GM19372 (cell line): ENCODE results near the gene ASTL.

Experiments
- ATAC-seq: cut with Tn5 transposase; IDR thresholded peaks from one replicate; pipeline ENCODE4 v1.9.1; 2021; ENCODE audit warnings: mild to moderate bottlenecking, low read depth, moderate library complexity; ENCODE audit not compliant: unreplicated experiment

Gene ASTL

GRCh38 chr2:96131813-96132745 lies 6.2 kb downstream of the ASTL start:
- ATAC-seq = no peak

GRCh38 chr2:96131152-96131812 lies 7.0 kb downstream of the ASTL start:
- no peak for ATAC-seq

GRCh38 chr2:96130483-96130882 lies 7.8 kb downstream of the ASTL start:
- no peak for ATAC-seq

- ATAC-seq = no peak
These were observed 8.7 kb downstream of the ASTL start for GRCh38 chr2:96129528-96130120.

- ATAC-seq = no peak
These were observed 9.8 kb downstream of the ASTL start for GRCh38 chr2:96128456-96128855.

GRCh38 chr2:96124406-96125265 lies 13.7 kb downstream of the ASTL start:
- ATAC-seq = no peak

- ATAC-seq = no peak
These were observed 14.4 kb downstream of the ASTL start for GRCh38 chr2:96123936-96124335.

- ATAC-seq = no peak
These were observed 15.0 kb downstream of the ASTL start for GRCh38 chr2:96123290-96123689.

- ATAC-seq = no peak
These were observed 15.9 kb downstream of the ASTL start for GRCh38 chr2:96122391-96122790.

- ATAC-seq = no peak
These were observed 16.9 kb downstream of the ASTL start for GRCh38 chr2:96121414-96121813.

- ATAC-seq = no peak
These were observed 17.3 kb downstream of the ASTL start for GRCh38 chr2:96120991-96121390.

- ATAC-seq = no peak
These were observed 18.1 kb downstream of the ASTL start for GRCh38 chr2:96120091-96120720.

- ATAC-seq = no peak
These were observed 18.9 kb downstream of the ASTL start for GRCh38 chr2:96119389-96119751.

- ATAC-seq = no peak
These were observed 19.5 kb downstream of the ASTL start for GRCh38 chr2:96118698-96119388.

GRCh38 chr2:96117701-96118588 lies 20.4 kb downstream of the ASTL start:
- no peak for ATAC-seq

- peak; percentile 57 for ATAC-seq
These were observed 21.3 kb downstream of the ASTL start for GRCh38 chr2:96116879-96117533.

GRCh38 chr2:96116424-96116878 lies 21.9 kb downstream of the ASTL start, which contains the start of gene ADRA2B:
Gene ADRA2B, minus strand, starts transcription at chr2:96116571. Its CDS starts 422 bp downstream, at chr2:96116149.
- ATAC-seq = peak; percentile 57
